Hypothalamus (tissue), 51 donors: ENCODE data around the gene SLC37A2.
"Not testable (repeated sequence)": the region's sequence is repeated elsewhere in the genome, so short reads cannot be mapped to it uniquely, and the experiment has no call there.

Experiments used
- DNase-seq, 51 donors: peaks; one replicate each; lab custom pipeline; 2025; lab: John Stamatoyannopoulos, UW

Gene SLC37A2

DNA sequence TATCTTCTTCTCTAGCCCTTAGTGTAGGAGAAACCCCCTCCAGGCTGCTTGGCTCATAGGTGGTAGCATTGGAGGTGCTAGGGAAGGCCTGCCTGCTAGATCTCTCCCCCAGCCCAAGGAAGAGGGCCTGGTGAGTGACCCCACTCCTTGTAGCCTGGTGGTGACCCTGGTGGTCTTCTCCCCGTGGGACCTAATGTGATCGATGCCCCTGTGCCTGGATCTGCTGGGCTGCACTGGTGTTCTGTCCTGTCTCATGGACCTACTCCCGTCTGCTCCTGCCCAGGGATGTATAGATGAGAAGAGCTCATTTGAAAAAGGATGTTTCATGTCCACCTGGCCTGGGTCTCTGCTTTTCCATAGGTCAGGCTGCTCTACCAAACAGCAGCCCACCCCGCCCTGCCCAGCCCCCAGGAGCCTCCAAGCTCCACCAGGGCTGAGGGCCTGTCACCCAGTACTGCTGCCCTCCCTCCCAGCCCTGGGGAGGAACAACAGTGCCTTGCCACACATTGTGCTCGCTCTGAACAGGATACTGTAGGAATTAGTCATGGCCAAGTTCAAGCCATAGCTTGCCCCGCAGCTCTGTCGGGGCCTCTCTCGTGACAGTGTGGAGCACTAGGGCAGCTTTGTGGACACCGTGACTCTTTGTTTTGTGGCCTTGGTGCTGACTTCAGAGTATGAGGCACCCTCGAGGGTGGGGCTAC lies 19.7 kb downstream of the SLC37A2 start:
- DNase-seq = no peak

DNA sequence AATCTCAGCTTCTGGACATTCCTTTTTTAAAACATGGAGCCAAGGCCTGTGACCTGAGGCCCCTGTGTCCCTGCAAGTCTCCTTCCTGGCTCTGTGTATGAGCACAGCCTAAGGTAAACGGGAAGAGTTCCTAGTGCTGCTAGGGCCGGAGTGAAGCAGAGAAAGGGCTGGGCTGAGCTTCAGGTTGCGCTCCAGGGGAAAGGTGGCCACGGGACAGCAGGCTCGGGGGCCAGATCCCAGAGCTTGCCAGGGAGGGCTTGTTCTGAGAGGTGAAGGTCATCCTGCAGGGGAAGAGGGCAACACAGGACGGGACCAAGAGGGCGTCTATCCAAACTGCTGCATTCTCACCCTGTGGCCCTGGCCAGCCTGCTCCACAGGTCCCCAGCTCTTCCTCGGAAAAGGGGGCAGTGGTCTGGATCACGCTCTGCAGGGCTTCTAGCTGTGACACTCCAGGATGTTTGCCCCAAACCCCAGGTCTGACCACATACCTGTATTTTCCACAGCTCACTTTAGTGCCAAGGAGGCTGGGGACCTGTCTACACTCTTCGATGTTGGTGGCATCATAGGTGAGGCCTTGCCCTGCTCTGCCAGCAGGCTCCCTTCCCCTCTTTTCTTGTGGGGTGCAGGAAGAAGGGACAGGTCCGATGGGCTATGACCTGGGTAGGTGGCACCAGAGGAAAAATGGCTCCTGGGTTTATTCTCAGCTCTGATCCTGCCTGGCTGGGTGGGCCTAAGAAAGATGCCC lies 20.4 kb downstream of the SLC37A2 start:
- no peak for DNase-seq

GRCh38 chr11:125084057-125084416 lies 20.9 kb downstream of the SLC37A2 start:
- DNase-seq = no peak

- no peak for DNase-seq
These were observed 21.7 kb downstream of the SLC37A2 start for GRCh38 chr11:125084761-125085231.

- no peak for DNase-seq
These were observed 22.4 kb downstream of the SLC37A2 start for GRCh38 chr11:125085301-125086081.

GRCh38 chr11:125086633-125087296 lies 23.7 kb downstream of the SLC37A2 start:
- no peak for DNase-seq

- DNase-seq = no peak
These were observed 25.0 kb downstream of the SLC37A2 start for GRCh38 chr11:125088123-125088522.

DNA sequence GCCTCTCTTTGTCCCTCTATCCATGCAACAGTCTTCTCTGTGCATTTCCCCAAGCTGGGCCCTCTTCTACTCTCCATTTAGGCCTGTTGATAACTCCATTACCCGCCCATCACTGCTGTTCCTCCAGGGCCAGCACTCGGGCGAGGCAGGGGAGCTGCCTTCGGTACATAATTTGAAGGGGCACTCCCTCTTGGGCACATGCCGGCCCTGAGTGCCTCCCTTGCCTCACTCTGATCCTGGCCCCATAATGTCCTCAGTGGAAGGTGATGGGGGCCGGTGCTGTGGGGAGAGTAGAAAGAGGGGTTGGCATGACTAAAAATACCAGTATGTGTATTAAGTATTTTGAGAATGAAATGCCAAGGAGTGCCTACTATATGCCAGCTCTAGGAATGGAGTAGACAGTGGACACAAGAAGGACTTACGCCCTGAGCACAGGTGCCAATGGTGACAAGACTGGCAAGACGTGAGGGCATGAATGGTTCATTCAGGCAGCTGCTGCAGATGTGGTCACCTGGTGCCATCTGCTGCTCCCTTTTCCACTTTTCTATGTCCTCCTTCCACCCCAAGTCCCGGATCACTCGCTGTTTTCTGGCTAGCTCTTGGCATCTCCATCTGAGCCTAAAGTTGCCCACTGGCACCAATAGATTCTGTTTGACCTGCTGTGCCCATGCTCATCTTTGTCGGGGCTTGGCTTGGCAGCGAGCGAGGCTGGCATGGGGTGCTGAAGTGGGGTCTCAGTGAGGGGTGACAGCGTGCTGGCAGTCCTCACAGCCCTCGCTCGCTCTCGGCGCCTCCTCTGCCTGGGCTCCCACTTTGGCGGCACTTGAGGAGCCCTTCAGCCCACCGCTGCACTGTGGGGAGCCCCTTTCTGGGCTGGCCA lies 25.7 kb downstream of the SLC37A2 start:
- DNase-seq = no peak

DNA sequence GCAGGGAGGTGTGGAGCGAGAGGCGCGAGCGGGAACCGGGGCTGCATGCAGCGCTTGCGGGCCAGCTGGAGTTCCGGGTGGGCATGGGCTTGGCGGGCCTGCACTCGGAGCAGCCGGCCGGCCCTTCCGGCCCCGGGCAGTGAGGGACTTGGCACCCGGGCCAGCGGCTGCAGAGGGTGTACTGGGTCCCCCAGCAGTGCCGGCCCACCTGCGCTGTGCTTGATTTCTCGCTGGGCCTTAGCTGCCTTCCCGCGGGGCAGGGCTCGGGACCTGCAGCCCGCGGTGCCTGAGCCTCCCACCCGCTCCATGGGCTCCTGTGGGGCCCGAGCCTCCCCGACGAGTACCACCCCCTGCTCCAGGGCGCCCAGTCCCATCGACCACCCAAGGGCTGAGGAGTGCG lies 26.4 kb downstream of the SLC37A2 start:
- not testable (repeated sequence) for DNase-seq

DNA sequence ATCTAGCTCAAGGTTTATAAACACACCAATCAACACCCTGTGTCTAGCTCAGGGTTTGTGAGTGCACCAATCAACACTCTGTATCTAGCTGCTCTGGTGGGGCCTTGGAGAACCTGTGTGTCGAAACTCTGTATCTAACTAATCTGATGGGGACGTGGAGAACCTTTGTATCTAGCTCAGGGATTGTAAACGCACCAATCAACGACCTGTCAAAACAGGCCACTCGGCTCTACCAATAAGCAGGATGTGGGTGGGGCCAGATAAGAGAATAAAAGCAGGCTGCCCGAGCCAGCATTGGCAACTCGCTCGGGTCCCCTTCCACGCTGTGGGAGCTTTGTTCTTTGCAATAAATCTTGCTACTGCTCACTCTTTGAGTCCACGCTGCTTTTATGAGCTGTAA lies 27.0 kb downstream of the SLC37A2 start:
- not testable (repeated sequence) for DNase-seq

GRCh38 chr11:125090816-125091215 lies 27.7 kb downstream of the SLC37A2 start:
- DNase-seq = no peak

- DNase-seq = peak in 18 of 51 donors; percentile 8 to 61 (median 20)
These were observed 28.3 kb downstream of the SLC37A2 start for GRCh38 chr11:125091247-125091876.

DNA sequence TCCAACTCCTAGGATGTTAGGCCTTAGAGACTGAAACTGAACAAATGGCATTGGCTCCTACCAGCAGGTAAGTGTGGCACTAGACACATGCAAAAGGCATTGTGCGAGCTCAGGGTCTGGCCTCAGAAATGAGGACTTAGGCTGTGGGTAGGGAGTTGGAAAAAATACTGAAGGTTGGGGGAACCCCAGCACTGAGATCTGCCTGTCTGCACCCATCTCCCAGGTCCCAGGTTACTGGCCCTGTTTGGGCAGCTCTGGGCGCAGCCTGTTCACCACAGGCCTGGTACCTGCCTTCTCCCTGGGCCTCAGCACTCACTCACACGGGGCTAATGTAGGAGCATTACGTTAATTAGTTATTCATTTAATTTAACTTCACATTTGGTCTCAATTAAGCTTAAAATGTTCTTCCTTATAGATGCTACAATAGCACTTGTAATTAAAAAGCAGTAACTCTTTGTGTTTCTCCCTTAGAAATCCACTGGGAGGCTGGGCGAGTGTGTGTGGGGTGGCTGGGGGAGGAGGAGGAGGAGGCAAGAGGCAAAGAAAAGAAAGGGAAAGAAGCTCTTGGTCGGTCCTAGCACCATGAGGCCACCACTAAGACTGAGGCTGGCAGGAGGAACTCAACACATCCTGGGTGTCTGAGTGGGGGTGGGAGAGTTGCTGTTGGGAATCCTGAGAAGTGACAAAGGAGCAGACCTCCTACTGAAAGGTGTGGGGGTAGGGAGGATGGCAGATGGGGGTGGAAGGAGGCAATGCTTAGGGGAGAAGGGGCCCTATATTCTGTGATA lies 29.0 kb downstream of the SLC37A2 start:
- DNase-seq = no peak

GRCh38 chr11:125092669-125093068 lies 29.6 kb downstream of the SLC37A2 start:
- no peak for DNase-seq

- DNase-seq = no peak
These were observed 30.4 kb downstream of the SLC37A2 start for GRCh38 chr11:125093502-125093901.

DNA sequence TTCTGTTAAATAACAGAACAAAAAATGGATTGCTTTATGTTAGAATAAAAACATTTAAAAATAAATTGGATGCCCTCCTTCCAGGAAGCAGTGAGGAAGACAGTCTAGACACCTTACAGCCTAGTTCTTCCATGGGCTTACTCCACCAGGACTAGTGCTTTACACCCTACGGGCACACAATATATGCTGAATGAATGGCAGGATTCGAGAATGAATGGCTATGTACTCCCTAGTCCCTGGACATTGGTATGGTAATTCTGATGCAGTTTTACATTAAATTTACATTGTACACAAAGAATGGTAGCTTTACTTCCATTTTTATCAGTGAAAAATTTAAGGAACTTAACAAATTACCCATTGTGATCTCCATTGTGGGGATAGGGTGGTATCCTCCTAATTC lies 31.6 kb downstream of the SLC37A2 start:
- DNase-seq = no peak

- DNase-seq = no peak
These were observed 37.0 kb downstream of the SLC37A2 start for GRCh38 chr11:125100136-125100535.

DNA sequence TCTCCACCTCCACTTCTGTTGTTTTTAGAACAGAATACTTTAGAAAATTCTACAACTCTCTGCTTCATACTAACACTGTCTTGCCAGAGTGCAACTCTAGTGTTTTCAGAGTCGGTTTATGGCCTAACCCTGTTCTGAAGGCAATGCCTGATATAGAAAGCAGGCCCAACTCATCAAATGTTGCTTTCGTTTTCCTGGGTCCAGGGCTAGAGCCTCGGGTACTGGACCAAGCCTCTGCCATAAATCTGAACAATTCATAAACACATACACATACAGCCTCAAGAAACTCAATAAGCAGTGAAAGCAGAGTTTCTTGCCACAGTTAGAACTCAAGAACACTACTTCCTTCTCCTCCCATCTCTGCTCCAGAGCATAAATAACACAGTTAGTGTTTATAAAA lies 38.5 kb downstream of the SLC37A2 start:
- DNase-seq = no peak

GRCh38 chr11:125102025-125102424 lies 38.9 kb downstream of the SLC37A2 start:
- no peak for DNase-seq
